NCI-H2196 treated with DMSO at 0.1 percent for 48 hours (cell line): ENCODE measurements around the gene NOX4.
"Not testable (repeated sequence)": the region's sequence is repeated elsewhere in the genome, so short reads cannot be mapped to it uniquely, and the experiment has no call there.

Experiments
- DNase-seq: peaks from one replicate; lab custom pipeline; 2025; ENCODE audit not compliant: unreplicated experiment; lab: John Stamatoyannopoulos, UW

NOX4 gene

DNA sequence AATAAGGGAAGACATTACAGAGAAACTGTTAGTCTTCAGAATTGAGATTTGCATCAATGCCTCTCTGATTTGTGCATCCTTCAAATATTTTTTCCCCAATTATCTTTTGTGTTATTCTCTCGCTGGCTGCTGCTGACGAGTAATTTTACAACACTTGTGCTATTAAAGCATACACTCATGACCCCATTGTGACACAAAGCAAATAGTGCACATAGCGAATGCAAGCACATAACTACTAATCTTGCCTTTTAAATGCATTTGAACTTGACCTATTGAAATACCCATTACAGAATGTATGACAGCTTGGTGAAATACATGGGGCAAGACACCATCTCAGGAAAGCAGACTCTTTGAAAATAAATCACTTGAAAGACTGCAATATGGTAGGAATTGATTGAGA is 180.6 kb downstream of the NOX4 start:
- not testable (repeated sequence) for DNase-seq

DNA sequence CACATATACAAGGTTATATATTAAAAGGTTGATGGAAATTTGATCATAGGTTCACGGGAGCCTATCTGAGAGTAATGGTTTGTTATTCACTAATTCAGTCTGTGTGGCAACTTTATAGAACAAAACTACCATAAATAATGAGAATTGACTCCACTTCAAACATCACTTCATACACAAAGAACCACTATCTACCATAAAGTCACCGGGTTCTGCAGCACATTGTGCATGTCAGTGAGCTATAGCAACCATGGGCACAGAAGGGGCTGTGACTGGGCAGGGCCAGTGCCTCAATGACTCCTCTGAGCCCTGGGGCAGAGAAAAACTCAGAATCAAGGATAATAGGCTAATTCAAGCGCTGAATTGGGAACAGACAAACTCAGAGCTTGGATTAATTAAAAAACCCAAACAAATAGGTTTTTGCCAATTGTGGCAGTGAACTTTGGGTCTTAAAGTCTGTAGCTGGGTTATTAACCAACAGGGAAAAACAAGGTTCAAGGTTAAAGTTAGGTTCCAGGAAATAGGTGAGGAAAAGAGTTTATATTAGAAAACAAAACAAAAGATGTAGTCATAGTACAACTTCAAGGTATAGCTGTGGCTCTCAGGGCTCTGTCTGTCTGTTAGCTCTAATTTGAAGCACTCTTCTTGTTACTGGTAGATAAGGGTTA is 181.7 kb downstream of the NOX4 start:
- DNase-seq, result not testable (repeated sequence)

DNA sequence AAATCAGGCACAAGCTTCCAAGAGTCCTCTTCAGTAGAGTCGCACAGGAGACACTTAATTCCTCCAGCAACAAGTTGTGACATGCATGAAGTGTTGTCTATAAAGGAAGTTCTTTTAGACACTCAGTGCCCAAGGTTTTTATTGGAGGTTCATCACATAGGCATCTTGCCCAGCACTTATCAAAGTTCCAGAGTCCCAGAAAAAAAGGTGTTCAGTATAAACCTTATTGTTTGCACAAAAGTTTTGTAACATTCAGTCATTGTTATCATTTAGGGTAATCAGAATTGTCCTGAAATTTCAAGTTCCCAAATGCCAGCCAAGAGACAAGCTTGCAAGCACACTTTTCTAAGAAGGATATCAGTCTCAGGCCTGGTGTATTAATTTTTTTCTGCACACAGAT is 182.9 kb downstream of the NOX4 start:
- not testable (repeated sequence) for DNase-seq

DNA sequence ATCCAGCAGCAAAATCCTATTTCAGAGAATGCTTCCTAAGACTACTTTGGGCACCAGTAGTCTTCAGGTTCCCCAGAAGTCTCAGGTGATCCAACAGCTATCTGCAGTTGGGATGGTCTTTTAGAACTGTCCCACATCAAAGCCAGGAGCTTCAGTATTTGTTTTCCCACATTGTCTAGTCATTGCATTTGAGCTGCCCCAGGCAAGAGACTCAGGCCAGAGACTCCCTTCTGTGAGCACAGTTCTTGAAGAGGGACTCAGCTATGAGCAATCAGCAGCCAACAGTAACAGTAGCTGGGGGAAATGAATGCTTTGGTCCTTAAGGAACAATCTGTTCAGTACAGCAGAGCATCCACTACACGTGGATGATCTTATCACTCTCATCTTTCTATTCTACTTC is 188.1 kb downstream of the NOX4 start:
- DNase-seq, result not testable (repeated sequence)

DNA sequence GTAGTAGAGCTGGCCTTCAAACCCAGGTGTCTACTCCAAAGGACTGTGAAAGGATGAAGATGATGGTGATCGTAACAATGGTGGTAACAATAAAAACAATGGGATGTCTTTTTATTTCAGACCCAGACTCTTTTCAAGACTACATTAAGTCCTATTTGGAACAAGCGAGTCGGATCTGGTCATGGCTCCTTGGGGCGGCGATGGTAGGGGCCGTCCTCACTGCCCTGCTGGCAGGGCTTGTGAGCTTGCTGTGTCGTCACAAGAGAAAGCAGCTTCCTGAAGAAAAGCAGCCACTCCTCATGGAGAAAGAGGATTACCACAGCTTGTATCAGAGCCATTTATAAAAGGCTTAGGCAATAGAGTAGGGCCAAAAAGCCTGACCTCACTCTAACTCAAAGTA is 196.2 kb downstream of the NOX4 start:
- DNase-seq, result not testable (repeated sequence)

DNA sequence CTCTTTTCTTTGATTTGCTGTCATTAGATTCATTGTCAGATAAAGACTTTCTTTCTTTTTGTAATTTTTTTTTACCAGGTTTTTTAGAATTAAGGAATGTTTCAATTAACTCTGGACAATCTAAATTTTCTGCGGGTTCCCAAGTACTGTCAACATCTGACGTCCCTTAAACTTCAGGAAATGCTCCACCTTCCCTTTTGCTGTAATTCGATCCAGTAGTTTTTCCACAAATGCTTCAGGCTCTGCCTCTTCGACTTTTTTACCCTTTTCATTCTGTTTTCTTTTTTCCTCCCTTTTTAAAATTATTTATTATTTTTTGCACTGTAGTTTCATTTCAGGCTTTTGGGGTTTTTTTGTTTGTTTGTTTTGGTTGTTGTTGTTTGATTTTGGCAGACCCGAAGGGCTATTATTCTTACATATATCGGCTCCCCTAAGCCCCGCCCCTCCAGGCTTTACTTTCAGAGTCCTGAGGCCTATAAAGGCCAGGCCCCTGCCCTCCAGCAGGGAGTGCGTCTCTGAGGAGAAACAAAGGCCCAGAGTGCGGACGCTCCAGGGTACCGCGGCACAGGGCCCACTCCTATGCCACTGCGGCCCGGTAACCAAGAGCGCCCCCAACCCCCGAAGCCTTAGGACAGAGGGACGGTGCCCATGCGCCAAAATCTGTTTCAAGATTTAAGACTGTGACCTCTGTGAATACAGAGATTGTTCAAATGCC is 197.1 kb downstream of the NOX4 start:
- DNase-seq, result no peak

DNA sequence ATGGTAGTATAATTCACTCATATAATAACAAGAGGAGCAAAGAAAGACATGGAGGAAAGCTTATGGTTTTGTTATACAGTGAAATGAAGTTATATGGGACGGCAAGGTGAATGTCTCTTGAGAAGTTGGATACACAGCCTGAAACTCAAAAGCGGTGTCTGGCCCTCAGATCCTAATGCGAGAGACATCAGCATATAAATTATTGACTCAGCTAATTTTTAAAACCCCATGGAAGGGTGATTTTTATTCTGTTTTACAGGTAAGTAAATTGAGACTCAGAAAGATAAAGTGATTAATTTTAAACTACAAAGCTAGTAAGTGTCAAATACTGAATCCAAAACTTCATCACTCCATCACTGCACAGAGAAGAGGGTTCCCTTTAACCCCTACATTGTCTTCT is 203.2 kb downstream of the NOX4 start:
- DNase-seq, result not testable (repeated sequence)

DNA sequence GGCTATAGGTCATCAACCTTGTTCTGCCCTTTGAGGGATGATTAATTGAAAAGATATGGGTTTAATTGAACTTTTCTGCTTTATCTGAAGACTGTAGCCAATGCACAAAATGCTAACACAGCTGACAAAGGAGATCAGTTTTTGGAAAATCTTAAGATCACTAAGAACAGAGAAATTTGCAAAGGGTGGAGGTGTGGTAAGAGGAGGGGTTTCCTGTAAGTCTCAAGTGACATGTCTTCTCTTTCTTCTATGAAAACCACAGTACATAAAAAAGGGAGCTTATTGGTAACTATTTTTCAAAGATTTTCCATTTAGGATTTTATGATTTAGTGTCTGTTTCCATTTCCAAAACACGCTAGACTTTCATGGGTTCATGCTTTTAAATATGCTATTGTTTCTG is 204.6 kb downstream of the NOX4 start:
- not testable (repeated sequence) for DNase-seq

DNA sequence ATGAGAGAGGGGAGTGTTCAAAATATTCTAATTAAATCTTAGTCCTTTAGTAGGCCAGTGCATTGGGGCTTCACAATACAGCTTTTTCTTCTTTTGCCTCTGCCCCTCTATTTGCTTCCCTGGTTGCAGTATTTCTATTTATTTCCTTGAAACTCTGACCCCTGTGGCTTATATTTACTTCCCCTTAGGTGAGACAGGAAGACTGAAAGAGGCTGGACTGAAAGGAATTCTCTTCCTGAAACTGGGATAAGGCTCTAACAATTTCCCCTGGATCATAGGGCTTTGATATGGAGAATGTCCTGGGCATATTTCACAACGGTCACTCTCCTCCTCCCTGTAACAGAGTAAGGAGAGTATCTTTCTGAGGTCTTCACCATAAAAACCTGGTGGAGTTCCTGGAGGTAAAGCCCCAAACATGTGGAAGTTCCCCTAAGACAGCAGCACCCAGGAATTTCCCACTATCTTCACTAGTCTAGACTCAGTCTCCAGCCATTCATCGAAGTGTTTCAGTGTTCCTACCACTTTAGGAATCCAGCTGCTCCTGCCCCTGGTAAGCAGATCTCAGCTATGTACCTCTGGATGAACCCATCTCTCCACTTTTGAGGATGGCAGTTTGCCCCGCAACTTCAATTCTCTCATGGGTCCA is 210.0 kb downstream of the NOX4 start:
- DNase-seq, result not testable (repeated sequence)

DNA sequence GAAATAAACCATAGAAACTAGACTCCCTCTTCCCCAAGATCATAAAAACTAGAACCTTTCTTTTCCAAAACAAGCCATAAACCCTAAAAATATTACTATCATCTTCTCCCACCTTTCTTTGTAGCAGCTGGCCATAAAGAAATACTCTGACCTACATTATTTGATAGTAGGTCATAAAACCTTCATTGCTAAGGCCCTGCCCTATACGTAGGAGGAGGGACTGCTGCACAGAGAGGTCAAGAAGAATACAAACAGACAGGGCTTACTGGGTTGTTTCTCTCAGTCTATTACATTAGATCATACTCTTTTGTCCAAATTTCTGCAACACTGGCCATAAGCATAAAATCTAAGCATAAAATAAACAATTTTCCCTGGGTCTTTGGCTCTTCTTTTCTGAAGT is 212.0 kb downstream of the NOX4 start:
- DNase-seq, result no peak

DNA sequence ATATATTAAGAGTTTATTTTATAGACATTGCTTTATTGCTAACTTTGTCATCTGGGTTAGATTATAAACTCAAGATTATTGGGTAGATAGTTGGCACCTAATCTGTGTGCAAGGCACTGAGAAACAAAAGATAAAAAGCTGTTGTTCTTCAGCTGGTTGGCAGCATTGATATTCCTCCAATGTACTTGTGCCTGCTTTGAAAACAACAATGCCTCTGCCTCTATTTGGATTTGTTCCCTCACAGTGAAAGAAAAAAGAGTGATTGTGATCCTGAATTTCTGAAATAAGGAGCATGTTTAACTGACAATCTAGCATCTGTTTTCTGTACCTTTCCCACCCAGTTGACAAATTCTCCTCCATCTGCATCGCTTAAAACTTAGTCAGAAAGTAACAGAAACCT is 215.2 kb downstream of the NOX4 start:
- DNase-seq, result no peak
